Left lung (tissue), 10 donors: Measurements from ENCODE around the gene YBX1. TPM values are rescaled to one million over a fixed set of nuclear protein-coding genes. Genes with fewer than 3 reads are reported as not detected.
"Not testable (repeated sequence)": the region's sequence is repeated elsewhere in the genome, so short reads cannot be mapped to it uniquely, and the experiment has no call there.

Experiments
- ATAC-seq: fragments of 200-7000 bp; cut with Tn5 transposase; one replicate; pipeline ENCODE4 v1.9.1; 2020; ENCODE audit warnings: moderate library complexity
- DNase-seq, 4 donors: peaks; one replicate each; pipeline ENCODE4 v3.0.0-alpha.2; 2013 to 2020
- H3K27ac ChIP-seq, 2 donors: fragments of 200-600 bp; sonication (generic) in 1 of 2; one replicate each; pipeline versions ENCODE4 v1.5.0 to v1.8.0; 2020 to 2021
- H3K27me3 ChIP-seq, 2 donors: fragments of 200-600 bp; sonication (generic) in 1 of 2; one replicate each; pipeline versions ENCODE4 v1.5.0 to v1.8.0; 2020 to 2021
- H3K36me3 ChIP-seq, 2 donors: fragments of 200-600 bp; sonication (generic) in 1 of 2; one replicate each; pipeline versions ENCODE4 v1.5.0 to v1.8.0; 2020 to 2021
- H3K4me1 ChIP-seq, 2 donors: fragments of 200-600 bp; one replicate each; pipeline ENCODE4 v1.8.0; 2021
- H3K4me3 ChIP-seq, 2 donors: fragments of 200-600 bp; sonication (generic) in 1 of 2; one replicate each; pipeline versions ENCODE4 v1.5.0 to v1.8.0; 2020 to 2021; ENCODE audit warnings: mild to moderate bottlenecking in 1 of 2
- H3K9me3 ChIP-seq, 2 donors: fragments of 200-600 bp; sonication (generic) in 1 of 2; one replicate each; pipeline versions ENCODE4 v1.5.0 to v1.8.0; 2020 to 2021
- CTCF ChIP-seq, 2 donors: fragments of 200-600 bp; sonication (generic) in 1 of 2; IDR thresholded peaks; one replicate each; pipeline versions ENCODE4 v1.5.0 to v1.8.0; 2021; ENCODE audit warnings: antibody characterized with exemption in 2 of 2
- intact Hi-C, 2 donors: fragments of 100-400 bp; cut with DNase I; formaldehyde crosslinking; loops; one replicate each; pipeline versions ENCODE4 v1.11.2 to v1.14.2; 2022
- polyA plus RNA-seq, 6 donors: library from polyadenylated mRNA; unstranded; fragments of 120-200 nt; gene quantifications; one replicate each; pipeline ENCODE4 v1.2.1, GENCODE V29; 2013; ENCODE audit not compliant: insufficient read length in 6 of 6
- total RNA-seq, 2 donors: library from RNA; stranded (reverse); fragmentation: NEBNext Ultra II Directional; extraction: Animal tissue kit (Norgen Biotek cat#: 25700); gene quantifications; one replicate each; pipeline ENCODE4 v1.2.1, GENCODE V29; 2021
- donor health status: DM: no; HTN: yes; CAD: no.
- donor health status: DM: no; HTN: no; CAD: no.

Gene YBX1
- total and polyA plus RNA-seq, 8 donors = 461 to 685 (median 546) TPM

- intact Hi-C loops = no loop called here
- H3K27me3 ChIP-seq = no peaks in the 10 kb centered on the region
These were observed 31.1 kb downstream of the YBX1 start for GRCh38 chr1:42713293-42713692.

GRCh38 chr1:42714441-42714840 is 32.2 kb downstream of the YBX1 start:
- H3K4me1 ChIP-seq, intact Hi-C loops, DNase-seq, H3K27me3 ChIP-seq, ATAC-seq, H3K4me3 ChIP-seq, H3K27ac ChIP-seq: not testable (repeated sequence)
- Histone ChIP-seq H3K9me3 (peaks cover 0 to 18% of the 10 kb centered on the region in 2 donors), H3K36me3 (peaks cover 0 to 57% of the 10 kb centered on the region in 2 donors)

More at GRCh38 chr1:42713293-42713692, 31.1 kb downstream of the YBX1 start:
- TF ChIP-seq CTCF (IDR thresholded peaks at IDR 0.05) = no peak
- Histone ChIP-seq H3K36me3 (peaks cover 0 to 64% of the 10 kb centered on the region in 2 donors), H3K4me1 (no peaks in the 10 kb centered on the region), H3K27ac (no peak overlapping the region), H3K9me3 (peaks cover 0 to 18% of the 10 kb centered on the region in 2 donors), H3K4me3 (no peak overlapping the region)
- ATAC-seq = no peak
- no peak for DNase-seq

GRCh38 chr1:42720868-42721267 is 38.6 kb downstream of the YBX1 start:
- no peak for TF ChIP-seq CTCF (IDR thresholded peaks at IDR 0.05)
- Histone ChIP-seq H3K9me3 (no peaks in the 10 kb centered on the region), H3K27me3 (no peaks in the 10 kb centered on the region), H3K4me3 (no peak overlapping the region), H3K27ac (no peak overlapping the region), H3K4me1 (no peaks in the 10 kb centered on the region), H3K36me3 (peaks cover 0 to 13% of the 10 kb centered on the region in 2 donors)
- DNase-seq (no peak), ATAC-seq (no peak)
- intact Hi-C loops = no loop called here

- H3K27ac ChIP-seq = no peak overlapping the region
- no peaks in the 10 kb centered on the region for H3K9me3 ChIP-seq
- intact Hi-C loops = no loop called here
- no peak for TF ChIP-seq CTCF (IDR thresholded peaks at IDR 0.05)
- no peaks in the 10 kb centered on the region for H3K27me3 ChIP-seq
- no peak for ATAC-seq
- no peak overlapping the region for H3K4me3 ChIP-seq
- H3K36me3 ChIP-seq = peaks cover 0 to 11% of the 10 kb centered on the region in 2 donors
- DNase-seq = no peak
- H3K4me1 ChIP-seq = no peaks in the 10 kb centered on the region
These were observed 39.7 kb downstream of the YBX1 start for GRCh38 chr1:42721926-42722325.

- H3K4me1 ChIP-seq, DNase-seq, H3K9me3 ChIP-seq, H3K27me3 ChIP-seq, H3K4me3 ChIP-seq, H3K36me3 ChIP-seq, intact Hi-C loops, ATAC-seq, H3K27ac ChIP-seq: not testable (repeated sequence)
These were observed 40.2 kb downstream of the YBX1 start for GRCh38 chr1:42722403-42722802.

- no peak for ATAC-seq
- no peak for TF ChIP-seq CTCF (IDR thresholded peaks at IDR 0.05)
- no peak overlapping the region for H3K27ac ChIP-seq
- H3K9me3 ChIP-seq = no peaks in the 10 kb centered on the region
- no peaks in the 10 kb centered on the region for H3K27me3 ChIP-seq
- DNase-seq = no peak
- H3K4me3 ChIP-seq = no peak overlapping the region
- intact Hi-C loops = no loop called here
- H3K36me3 ChIP-seq = no peaks in the 10 kb centered on the region
- H3K4me1 ChIP-seq = no peaks in the 10 kb centered on the region
These were observed 41.3 kb downstream of the YBX1 start for GRCh38 chr1:42723511-42723910.

GRCh38 chr1:42725820-42726219 is 43.6 kb downstream of the YBX1 start:
- H3K9me3 ChIP-seq, H3K27me3 ChIP-seq, H3K27ac ChIP-seq, H3K4me1 ChIP-seq, intact Hi-C loops, H3K36me3 ChIP-seq, DNase-seq, H3K4me3 ChIP-seq, ATAC-seq: not testable (repeated sequence)
